AG08396 (cell line): ENCODE data around the gene RTTN.

Experiments
- DNase-seq: peaks from one replicate; pipeline ENCODE4 v3.0.0; 2012; ENCODE audit warnings: low spot score, mixed read lengths

Gene RTTN

GRCh38 chr18:70197844-70198243 is 7.6 kb downstream of the RTTN start:
- DNase-seq, result no peak

GRCh38 chr18:70197026-70197425 is 8.5 kb downstream of the RTTN start:
- DNase-seq, result no peak

- DNase-seq, result peak; percentile 34
Measured at GRCh38 chr18:70195852-70196434, 9.5 kb downstream of the RTTN start.

GRCh38 chr18:70195014-70195614 is 10.4 kb downstream of the RTTN start:
- DNase-seq, result no peak

- DNase-seq, result no peak
Measured at GRCh38 chr18:70194227-70194890, 11.1 kb downstream of the RTTN start.

GRCh38 chr18:70190529-70190928 is 15.0 kb downstream of the RTTN start:
- DNase-seq, result no peak

GRCh38 chr18:70188113-70188512 is 17.4 kb downstream of the RTTN start:
- DNase-seq, result no peak

GRCh38 chr18:70183441-70183840 is 22.0 kb downstream of the RTTN start:
- no peak for DNase-seq

GRCh38 chr18:70182548-70182947 is 22.9 kb downstream of the RTTN start:
- DNase-seq, result no peak

GRCh38 chr18:70181725-70182124 is 23.8 kb downstream of the RTTN start:
- no peak for DNase-seq

GRCh38 chr18:70181015-70181414 is 24.5 kb downstream of the RTTN start:
- peak; percentile 36 for DNase-seq

GRCh38 chr18:70176537-70176936 is 28.9 kb downstream of the RTTN start:
- DNase-seq, result no peak

GRCh38 chr18:70175216-70175615 is 30.3 kb downstream of the RTTN start:
- DNase-seq, result no peak

- no peak for DNase-seq
Measured at GRCh38 chr18:70172225-70172624, 33.3 kb downstream of the RTTN start.

GRCh38 chr18:70169747-70170146 is 35.7 kb downstream of the RTTN start:
- no peak for DNase-seq

- DNase-seq, result no peak
Measured at GRCh38 chr18:70166668-70167067, 38.8 kb downstream of the RTTN start.

- no peak for DNase-seq
Measured at GRCh38 chr18:70165936-70166335, 39.6 kb downstream of the RTTN start.

- DNase-seq, result no peak
Measured at GRCh38 chr18:70160073-70160678, 45.3 kb downstream of the RTTN start.

GRCh38 chr18:70158992-70159717 is 46.3 kb downstream of the RTTN start:
- DNase-seq, result no peak

GRCh38 chr18:70156886-70157285 is 48.6 kb downstream of the RTTN start:
- DNase-seq, result no peak

GRCh38 chr18:70154591-70155194 is 50.8 kb downstream of the RTTN start:
- peak; percentile 56 for DNase-seq

GRCh38 chr18:70151614-70152013 is 53.9 kb downstream of the RTTN start:
- DNase-seq, result no peak
